ENCODE data around the gene FMO5. TPM values are rescaled to one million over a fixed set of nuclear protein-coding genes. Genes with fewer than 3 reads are reported as not detected.
"Not testable (repeated sequence)": the region's sequence is repeated elsewhere in the genome, so short reads cannot be mapped to it uniquely, and the experiment has no call there.

FMO5 gene
- total RNA-seq, 4 donors from 2014 or later: 0.72 to 1.7 (median 1.2) TPM

- TF ChIP-seq CTCF (IDR thresholded peaks at IDR 0.05 in 4 of 5, conservative IDR thresholded peaks at IDR 0.05 in 1 of 5) (no peak), POLR2A (IDR thresholded peaks at IDR 0.05) (no peak)
- intact Hi-C loops (cut with DNase I; ENCODE audit: low total_unique reads): no loop called here
These were observed 13.1 kb upstream of the FMO5 start for GRCh38 chr1:147238053-147238902.

GRCh38 chr1:147236959-147237791 is 12.0 kb upstream of the FMO5 start:
- ATAC-seq: no peak
- in situ Hi-C loops (cut with MboI; ENCODE audit: low sequenced_read_pairs in 4 of 4) (no loop called here), intact Hi-C loops (cut with DNase I; ENCODE audit: low total_unique reads) (no loop called here)
- H3K4me3 ChIP-seq: no peak overlapping the region
- DNase-seq: no peak
- H3K27me3 ChIP-seq: no peaks in the 10 kb centered on the region
- H3K36me3 ChIP-seq: no peaks in the 10 kb centered on the region
- H3K27ac ChIP-seq: no peak overlapping the region
- H3K4me1 ChIP-seq: peaks cover 0 to 5% of the 10 kb centered on the region in 2 donors
- TF ChIP-seq CTCF (IDR thresholded peaks at IDR 0.05 in 4 of 5, conservative IDR thresholded peaks at IDR 0.05 in 1 of 5) (no peak), POLR2A (IDR thresholded peaks at IDR 0.05) (no peak)
- H3K9me3 ChIP-seq: no peaks in the 10 kb centered on the region

More at GRCh38 chr1:147238053-147238902, 13.1 kb upstream of the FMO5 start:
- Histone ChIP-seq H3K9me3 (no peaks in the 10 kb centered on the region), H3K36me3 (no peaks in the 10 kb centered on the region), H3K27me3 (no peaks in the 10 kb centered on the region), H3K4me1 (peaks cover 0 to 5% of the 10 kb centered on the region in 2 donors), H3K27ac (no peak overlapping the region), H3K4me3 (no peak overlapping the region)
- no peak for DNase-seq
- in situ Hi-C loops (cut with MboI; ENCODE audit: low sequenced_read_pairs in 4 of 4): no loop called here
- ATAC-seq: no peak

GRCh38 chr1:147236448-147236847 is 11.3 kb upstream of the FMO5 start:
- H3K36me3 ChIP-seq: no peaks in the 10 kb centered on the region
- H3K4me1 ChIP-seq: no peaks in the 10 kb centered on the region
- no peak for TF ChIP-seq POLR2A (IDR thresholded peaks at IDR 0.05)
- no peak for TF ChIP-seq CTCF (IDR thresholded peaks at IDR 0.05 in 4 of 5, conservative IDR thresholded peaks at IDR 0.05 in 1 of 5)
- H3K27me3 ChIP-seq: no peaks in the 10 kb centered on the region
- H3K4me3 ChIP-seq: no peak overlapping the region
- H3K27ac ChIP-seq: no peak overlapping the region
- ATAC-seq: no peak
- intact Hi-C loops (cut with DNase I; ENCODE audit: low total_unique reads): no loop called here
- in situ Hi-C loops (cut with MboI; ENCODE audit: low sequenced_read_pairs in 4 of 4): no loop called here
- no peaks in the 10 kb centered on the region for H3K9me3 ChIP-seq
- no peak for DNase-seq

- H3K36me3 ChIP-seq: no peaks in the 10 kb centered on the region
- intact Hi-C loops (cut with DNase I; ENCODE audit: low total_unique reads): no loop called here
- H3K9me3 ChIP-seq: no peaks in the 10 kb centered on the region
- H3K4me3 ChIP-seq: no peak overlapping the region
- no peaks in the 10 kb centered on the region for H3K27me3 ChIP-seq
- no peaks in the 10 kb centered on the region for H3K4me1 ChIP-seq
- ATAC-seq (no peak), DNase-seq (no peak)
- in situ Hi-C loops (cut with MboI; ENCODE audit: low sequenced_read_pairs in 4 of 4): no loop called here
- H3K27ac ChIP-seq: no peak overlapping the region
- no peak for TF ChIP-seq POLR2A (IDR thresholded peaks at IDR 0.05)
- TF ChIP-seq CTCF (IDR thresholded peaks at IDR 0.05 in 4 of 5, conservative IDR thresholded peaks at IDR 0.05 in 1 of 5): no peak
These were observed 10.7 kb upstream of the FMO5 start for GRCh38 chr1:147235822-147236221.

DNA sequence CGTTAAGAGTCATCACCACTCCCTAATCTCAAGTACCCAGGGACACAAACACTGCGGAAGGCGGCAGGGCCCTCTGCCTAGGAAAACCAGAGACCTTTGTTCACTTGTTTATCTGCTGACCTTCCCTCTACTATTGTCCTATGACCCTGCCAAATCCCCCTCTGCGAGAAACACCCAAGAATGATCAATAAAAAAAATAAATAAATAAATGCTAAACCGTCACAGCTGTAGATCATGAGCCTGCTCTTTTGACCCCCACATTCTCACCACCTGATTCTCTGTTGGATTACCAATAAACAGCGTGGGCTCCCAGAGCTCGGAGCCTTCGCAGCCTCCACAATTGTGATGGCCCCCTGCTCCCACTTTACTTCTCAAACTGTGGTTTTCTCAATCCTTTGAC is 8.8 kb upstream of the FMO5 start:
- H3K4me1 ChIP-seq; intact Hi-C loops (cut with DNase I; ENCODE audit: low total_unique reads); H3K27me3 ChIP-seq; in situ Hi-C loops (cut with MboI; ENCODE audit: low sequenced_read_pairs in 4 of 4); H3K36me3 ChIP-seq; H3K4me3 ChIP-seq; H3K9me3 ChIP-seq; DNase-seq; ATAC-seq; H3K27ac ChIP-seq: not testable (repeated sequence)

DNA sequence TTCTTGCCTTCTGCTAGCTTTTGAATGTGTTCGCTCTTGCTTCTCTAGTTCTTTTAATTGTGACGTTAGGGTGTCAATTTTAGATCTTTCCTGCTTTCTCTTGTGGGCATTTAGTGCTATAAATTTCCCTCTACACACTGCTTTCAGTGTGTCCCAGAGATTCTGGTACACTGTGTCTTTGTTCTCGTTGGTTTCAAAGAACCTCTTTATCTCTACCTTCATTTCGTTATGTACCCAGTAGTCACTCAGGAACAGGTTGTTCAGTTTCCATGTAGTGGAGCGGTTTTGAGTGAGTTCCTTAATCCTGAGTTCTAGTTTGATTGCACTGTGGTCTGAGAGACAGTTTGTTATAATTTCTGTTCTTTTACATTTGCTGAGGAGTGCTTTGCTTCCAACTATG is 5.9 kb upstream of the FMO5 start:
- DNase-seq; H3K4me1 ChIP-seq; H3K27me3 ChIP-seq; H3K36me3 ChIP-seq; H3K27ac ChIP-seq; ATAC-seq; H3K4me3 ChIP-seq; H3K9me3 ChIP-seq; in situ Hi-C loops (cut with MboI; ENCODE audit: low sequenced_read_pairs in 4 of 4); intact Hi-C loops (cut with DNase I; ENCODE audit: low total_unique reads): not testable (repeated sequence)

Measured in gastrocnemius medialis (tissue), 4 donors.